ENCODE measurements around the gene SARDH.

Gene SARDH

GRCh38 chr9:133693116-133693515 lies 45.0 kb downstream of the SARDH start:
- H3K4me3 ChIP-seq (ENCODE audit: low read length): no peak overlapping the region
- TF ChIP-seq, protein P1, sequence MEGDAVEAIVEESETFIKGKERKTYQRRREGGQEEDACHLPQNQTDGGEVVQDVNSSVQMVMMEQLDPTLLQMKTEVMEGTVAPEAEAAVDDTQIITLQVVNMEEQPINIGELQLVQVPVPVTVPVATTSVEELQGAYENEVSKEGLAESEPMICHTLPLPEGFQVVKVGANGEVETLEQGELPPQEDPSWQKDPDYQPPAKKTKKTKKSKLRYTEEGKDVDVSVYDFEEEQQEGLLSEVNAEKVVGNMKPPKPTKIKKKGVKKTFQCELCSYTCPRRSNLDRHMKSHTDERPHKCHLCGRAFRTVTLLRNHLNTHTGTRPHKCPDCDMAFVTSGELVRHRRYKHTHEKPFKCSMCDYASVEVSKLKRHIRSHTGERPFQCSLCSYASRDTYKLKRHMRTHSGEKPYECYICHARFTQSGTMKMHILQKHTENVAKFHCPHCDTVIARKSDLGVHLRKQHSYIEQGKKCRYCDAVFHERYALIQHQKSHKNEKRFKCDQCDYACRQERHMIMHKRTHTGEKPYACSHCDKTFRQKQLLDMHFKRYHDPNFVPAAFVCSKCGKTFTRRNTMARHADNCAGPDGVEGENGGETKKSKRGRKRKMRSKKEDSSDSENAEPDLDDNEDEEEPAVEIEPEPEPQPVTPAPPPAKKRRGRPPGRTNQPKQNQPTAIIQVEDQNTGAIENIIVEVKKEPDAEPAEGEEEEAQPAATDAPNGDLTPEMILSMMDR (conservative IDR thresholded peaks at IDR 0.05; ENCODE audit: low read length): no peak
- no peak for DNase-seq (ENCODE audit: low read depth)

DNA sequence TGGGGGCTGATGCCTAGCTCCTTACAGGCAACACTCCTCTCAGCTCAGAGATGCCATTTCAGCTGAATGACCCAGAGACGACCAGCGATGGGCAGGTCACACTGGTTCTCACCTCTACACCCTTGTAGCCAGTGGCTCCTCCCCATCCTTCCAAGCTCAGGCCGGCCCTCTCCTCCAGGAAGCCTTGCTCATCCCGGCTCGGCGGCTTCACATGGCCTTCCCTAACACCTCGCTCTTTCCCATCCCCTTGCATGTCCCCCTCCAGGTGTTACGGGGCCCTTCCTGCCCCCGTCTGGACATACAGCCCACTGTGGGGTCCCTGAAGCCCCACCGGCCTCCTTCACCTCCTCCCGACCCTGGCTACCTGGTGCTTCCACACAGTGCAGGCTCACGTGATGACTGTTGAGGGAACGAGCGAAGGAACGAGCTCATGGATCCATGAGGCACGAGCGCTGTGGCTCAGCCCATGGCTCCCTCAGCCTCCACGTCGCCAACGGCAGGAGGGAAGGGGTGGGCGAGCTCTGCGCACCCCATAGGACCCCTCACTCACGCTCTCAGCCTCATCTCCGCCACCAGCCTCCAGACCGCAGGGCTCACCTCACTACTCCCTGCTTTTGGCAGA lies 45.7 kb downstream of the SARDH start:
- DNase-seq (ENCODE audit: low read depth): no peak
- H3K4me3 ChIP-seq (ENCODE audit: low read length): no peak overlapping the region
- TF ChIP-seq, protein P1 (conservative IDR thresholded peaks at IDR 0.05; ENCODE audit: low read length): no peak

DNA sequence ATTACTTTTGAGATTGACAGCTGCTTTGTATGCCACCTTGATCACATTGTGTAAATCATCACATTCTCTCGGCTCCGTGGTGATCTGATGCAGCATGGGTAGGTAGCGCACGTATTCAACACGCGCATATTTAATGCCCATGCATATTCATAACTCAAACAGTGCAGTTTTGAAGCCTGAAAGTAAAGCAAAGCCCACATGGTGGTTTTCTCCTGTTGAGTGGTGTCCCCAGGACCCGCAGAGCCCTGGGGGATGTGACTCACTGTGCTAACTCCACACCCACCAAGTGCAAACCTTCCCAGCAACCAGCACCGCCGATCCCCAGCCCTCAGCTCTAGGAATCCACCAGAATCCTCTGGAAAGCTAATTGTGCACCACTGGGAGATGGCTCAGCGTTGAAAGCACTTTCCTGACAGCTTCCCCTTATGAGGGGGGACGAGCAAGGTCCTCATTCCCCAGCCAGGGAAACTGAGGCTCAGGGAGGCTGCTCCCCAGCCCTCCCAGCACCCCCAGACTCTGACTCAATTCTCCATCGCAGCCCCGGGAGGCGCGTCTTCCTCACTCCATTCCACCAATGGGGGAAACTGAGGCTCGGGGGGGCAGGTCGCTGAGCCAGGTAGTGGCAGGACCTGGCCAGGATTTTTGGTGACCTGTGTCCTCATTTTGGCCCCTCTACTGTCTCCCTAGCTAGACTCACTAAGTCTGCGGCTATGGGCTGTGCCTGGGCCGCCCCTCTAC lies 46.4 kb downstream of the SARDH start:
- no peak overlapping the region for H3K4me3 ChIP-seq (ENCODE audit: low read length)
- no peak for DNase-seq (ENCODE audit: low read depth)
- TF ChIP-seq, protein P1 (conservative IDR thresholded peaks at IDR 0.05; ENCODE audit: low read length): no peak

GRCh38 chr9:133691191-133691590 lies 47.0 kb downstream of the SARDH start:
- TF ChIP-seq, protein P1 (conservative IDR thresholded peaks at IDR 0.05; ENCODE audit: low read length): no peak
- no peak for DNase-seq (ENCODE audit: low read depth)
- H3K4me3 ChIP-seq (ENCODE audit: low read length): no peak overlapping the region

- no peak for DNase-seq (ENCODE audit: low read depth)
- TF ChIP-seq, protein P1 (conservative IDR thresholded peaks at IDR 0.05; ENCODE audit: low read length): no peak
- no peak overlapping the region for H3K4me3 ChIP-seq (ENCODE audit: low read length)
Measured at GRCh38 chr9:133690081-133690561, 48.0 kb downstream of the SARDH start.

- TF ChIP-seq, protein P1 (conservative IDR thresholded peaks at IDR 0.05; ENCODE audit: low read length): no peak
- no peak for DNase-seq (ENCODE audit: low read depth)
- H3K4me3 ChIP-seq (ENCODE audit: low read length): no peak overlapping the region
Measured at GRCh38 chr9:133689151-133689763, 48.9 kb downstream of the SARDH start.
